WTC11 (cell line): ENCODE measurements around the gene RGS9BP. TPM values are rescaled to one million over a fixed set of nuclear protein-coding genes. Genes with fewer than 3 reads are reported as not detected.

ENCODE experiments used
- ATAC-seq: fragments of 200-7000 bp; cut with Tn5 transposase; 2 replicates; pipeline ENCODE4 v1.10.0; 2021; ENCODE audit warnings: mild to moderate bottlenecking, moderate library complexity
- CTCF ChIA-PET: fragments of 300-600 bp; sonication (Branson Sonifier 250); formaldehyde crosslinking; loops from one replicate; lab custom pipeline; 2021; ENCODE audit warnings: antibody characterized with exemption; lab: Charles Lee
- POLR2A ChIA-PET: fragments of 350-600 bp; sonication (Branson Sonifier 250); formaldehyde crosslinking; loops from one replicate; lab custom pipeline; 2021; ENCODE audit warnings: antibody characterized with exemption; lab: Charles Lee
- DNase-seq: peaks from one replicate; pipeline ENCODE4 v3.0.0; 2021; ENCODE audit warnings: low spot score
- H3K27ac Mint-ChIP-seq: 2 replicates; pipeline ENCODE4 v1.8.0; 2021; ENCODE audit warnings: mixed read lengths
- H3K27me3 Mint-ChIP-seq: 2 replicates; pipeline ENCODE4 v1.8.0; 2021; ENCODE audit warnings: low read depth, mild to moderate bottlenecking, moderate library complexity, mixed read lengths
- H3K36me3 Mint-ChIP-seq: 2 replicates; pipeline ENCODE4 v1.8.0; 2021; ENCODE audit warnings: mixed read lengths
- H3K4me1 Mint-ChIP-seq: 2 replicates; pipeline ENCODE4 v1.8.0; 2022; ENCODE audit warnings: mixed read lengths
- H3K4me3 Mint-ChIP-seq: 2 replicates; pipeline ENCODE4 v1.8.0; 2021; ENCODE audit warnings: mild to moderate bottlenecking, moderate library complexity, mixed read lengths
- H3K9me3 Mint-ChIP-seq: 2 replicates; pipeline ENCODE4 v1.8.0; 2021; ENCODE audit warnings: mixed read lengths
- EMX1 ChIP-seq: fragments of 250-450 bp; sonication (Bioruptor Pico); IDR thresholded peaks from 2 replicates; pipeline ENCODE4 v1.8.0; 2021; ENCODE audit warnings: mild to moderate bottlenecking
- FOXK1 ChIP-seq: sonication (generic); formaldehyde crosslinking; IDR thresholded peaks from 2 replicates; pipeline ENCODE4 v1.8.0; 2022; ENCODE audit warnings: mild to moderate bottlenecking, moderate library complexity, missing genetic modification reagents
- JUN ChIP-seq: sonication (generic); formaldehyde crosslinking; IDR thresholded peaks from 2 replicates; pipeline ENCODE4 v1.8.0; 2023; ENCODE audit warnings: mild to moderate bottlenecking, missing genetic modification reagents
- MAX ChIP-seq: sonication (generic); formaldehyde crosslinking; IDR thresholded peaks from 2 replicates; pipeline ENCODE4 v1.8.0; 2022; ENCODE audit warnings: mild to moderate bottlenecking, missing genetic modification reagents
- MYBL2 ChIP-seq: sonication (generic); formaldehyde crosslinking; IDR thresholded peaks from 2 replicates; pipeline ENCODE4 v1.8.1; 2023; ENCODE audit warnings: mild to moderate bottlenecking, moderate library complexity, missing genetic modification reagents
- NFYB ChIP-seq: sonication (generic); formaldehyde crosslinking; conservative IDR thresholded peaks from 2 replicates; pipeline ENCODE4 v1.8.0; 2022; ENCODE audit warnings: low read depth, missing genetic modification reagents
- PRDM15 ChIP-seq: sonication (generic); formaldehyde crosslinking; IDR thresholded peaks from 2 replicates; pipeline ENCODE4 v1.8.0; 2022; ENCODE audit warnings: missing genetic modification reagents
- SMAD4 ChIP-seq: sonication (generic); formaldehyde crosslinking; IDR thresholded peaks from 2 replicates; pipeline ENCODE4 v1.8.0; 2022; ENCODE audit warnings: mild to moderate bottlenecking, missing genetic modification reagents
- ZNF281 ChIP-seq: sonication (generic); formaldehyde crosslinking; IDR thresholded peaks from 2 replicates; pipeline ENCODE4 v1.8.0; 2023; ENCODE audit warnings: mild to moderate bottlenecking, missing genetic modification reagents
- ZNF396 ChIP-seq: fragments of 250-450 bp; sonication (Bioruptor Pico); IDR thresholded peaks from 2 replicates; pipeline ENCODE4 v1.8.0; 2021; ENCODE audit warnings: mild to moderate bottlenecking, moderate library complexity, borderline replicate concordance
- total RNA-seq: library from RNA; stranded (reverse); gene quantifications from 3 replicates; pipeline ENCODE4 v1.2.3, GENCODE V29; 2021
- TF ChIP-seq, protein P1 (sequence below): fragments of 250-450 bp; sonication (Bioruptor Pico); IDR thresholded peaks from 2 replicates; pipeline ENCODE4 v1.9.0; 2021; ENCODE audit warnings: mild to moderate bottlenecking
- TF ChIP-seq, protein P2 (sequence below): sonication (generic); formaldehyde crosslinking; IDR thresholded peaks from 2 replicates; pipeline ENCODE4 v1.8.1; 2022; ENCODE audit warnings: low read depth, missing genetic modification reagents, borderline replicate concordance
- TF ChIP-seq, protein P3 (sequence below): sonication (generic); formaldehyde crosslinking; IDR thresholded peaks from 2 replicates; pipeline ENCODE4 v1.8.1; 2022; ENCODE audit warnings: mild to moderate bottlenecking, missing genetic modification reagents, moderate library complexity, borderline replicate concordance
- TF ChIP-seq, protein P4 (sequence below): sonication (generic); formaldehyde crosslinking; conservative IDR thresholded peaks from 2 replicates; pipeline ENCODE4 v1.8.1; 2023; ENCODE audit warnings: mild to moderate bottlenecking, low read depth, missing genetic modification reagents, moderate library complexity
- TF ChIP-seq, protein P5 (sequence below): sonication (generic); formaldehyde crosslinking; IDR thresholded peaks from 2 replicates; pipeline ENCODE4 v1.8.1; 2023; ENCODE audit warnings: mild to moderate bottlenecking, missing genetic modification reagents, moderate library complexity
- TF ChIP-seq, protein P6 (sequence below): sonication (generic); formaldehyde crosslinking; IDR thresholded peaks from 2 replicates; pipeline ENCODE4 v1.8.0; 2022; ENCODE audit warnings: mild to moderate bottlenecking, missing genetic modification reagents
- TF ChIP-seq, protein P7 (sequence below): sonication (generic); formaldehyde crosslinking; IDR thresholded peaks from 2 replicates; pipeline ENCODE4 v1.8.1; 2023; ENCODE audit warnings: mild to moderate bottlenecking, missing genetic modification reagents

RGS9BP gene
- total RNA-seq, 1 experiment from 2014 or later = 0.24 TPM

DNA sequence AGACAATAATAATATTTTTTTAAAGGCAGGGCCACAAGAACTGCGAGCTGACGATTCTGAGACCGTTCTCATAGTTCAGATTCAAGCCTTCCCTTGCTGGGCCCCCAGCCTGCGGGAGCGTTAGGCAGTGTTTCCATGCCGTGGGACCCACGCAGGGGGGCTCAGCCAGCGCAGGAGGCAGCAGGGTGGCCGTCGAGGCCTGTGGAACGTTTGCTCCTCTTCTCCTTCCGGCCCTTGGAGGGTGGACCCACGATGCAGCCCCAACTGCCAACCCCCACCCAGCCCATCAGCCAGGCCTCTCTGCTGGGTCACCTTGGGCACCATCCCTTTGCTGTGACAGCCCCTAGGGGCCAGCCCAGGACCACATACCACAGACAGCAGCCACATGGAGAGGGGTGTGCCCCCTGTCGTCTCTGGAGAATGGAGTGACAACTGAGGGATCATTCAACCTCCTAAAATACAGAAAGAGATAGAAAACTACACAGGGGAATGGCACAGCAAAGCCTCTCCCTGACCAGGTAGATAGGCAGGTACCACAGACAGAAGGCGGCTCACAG is 47.9 kb upstream of the RGS9BP start:
- peaks cover 40% of the 10 kb centered on the region for H3K36me3 Mint-ChIP-seq
- no peaks in the 10 kb centered on the region for H3K4me1 Mint-ChIP-seq
- H3K9me3 Mint-ChIP-seq = no peaks in the 10 kb centered on the region
- no peak overlapping the region for H3K4me3 Mint-ChIP-seq
- H3K27ac Mint-ChIP-seq = no peak overlapping the region
- no peak for DNase-seq
- TF ChIP-seq ZNF396 (no peak), NFYB (CRISPR knock-in tag) (no peak), SMAD4 (CRISPR knock-in tag) (no peak), PRDM15 (CRISPR knock-in tag) (no peak), EMX1 (no peak), FOXK1 (CRISPR knock-in tag) (no peak), JUN (no peak), MYBL2 (CRISPR knock-in tag) (no peak), MAX (CRISPR knock-in tag) (no peak), ZNF281 (CRISPR knock-in tag) (no peak)
- TF ChIP-seq, protein P1, sequence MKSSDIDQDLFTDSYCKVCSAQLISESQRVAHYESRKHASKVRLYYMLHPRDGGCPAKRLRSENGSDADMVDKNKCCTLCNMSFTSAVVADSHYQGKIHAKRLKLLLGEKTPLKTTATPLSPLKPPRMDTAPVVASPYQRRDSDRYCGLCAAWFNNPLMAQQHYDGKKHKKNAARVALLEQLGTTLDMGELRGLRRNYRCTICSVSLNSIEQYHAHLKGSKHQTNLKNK (CRISPR knock-in tag) = no peak
- TF ChIP-seq, protein P2, sequence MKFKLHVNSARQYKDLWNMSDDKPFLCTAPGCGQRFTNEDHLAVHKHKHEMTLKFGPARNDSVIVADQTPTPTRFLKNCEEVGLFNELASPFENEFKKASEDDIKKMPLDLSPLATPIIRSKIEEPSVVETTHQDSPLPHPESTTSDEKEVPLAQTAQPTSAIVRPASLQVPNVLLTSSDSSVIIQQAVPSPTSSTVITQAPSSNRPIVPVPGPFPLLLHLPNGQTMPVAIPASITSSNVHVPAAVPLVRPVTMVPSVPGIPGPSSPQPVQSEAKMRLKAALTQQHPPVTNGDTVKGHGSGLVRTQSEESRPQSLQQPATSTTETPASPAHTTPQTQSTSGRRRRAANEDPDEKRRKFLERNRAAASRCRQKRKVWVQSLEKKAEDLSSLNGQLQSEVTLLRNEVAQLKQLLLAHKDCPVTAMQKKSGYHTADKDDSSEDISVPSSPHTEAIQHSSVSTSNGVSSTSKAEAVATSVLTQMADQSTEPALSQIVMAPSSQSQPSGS = no peak
- TF ChIP-seq, protein P3, sequence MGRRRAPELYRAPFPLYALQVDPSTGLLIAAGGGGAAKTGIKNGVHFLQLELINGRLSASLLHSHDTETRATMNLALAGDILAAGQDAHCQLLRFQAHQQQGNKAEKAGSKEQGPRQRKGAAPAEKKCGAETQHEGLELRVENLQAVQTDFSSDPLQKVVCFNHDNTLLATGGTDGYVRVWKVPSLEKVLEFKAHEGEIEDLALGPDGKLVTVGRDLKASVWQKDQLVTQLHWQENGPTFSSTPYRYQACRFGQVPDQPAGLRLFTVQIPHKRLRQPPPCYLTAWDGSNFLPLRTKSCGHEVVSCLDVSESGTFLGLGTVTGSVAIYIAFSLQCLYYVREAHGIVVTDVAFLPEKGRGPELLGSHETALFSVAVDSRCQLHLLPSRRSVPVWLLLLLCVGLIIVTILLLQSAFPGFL (CRISPR knock-in tag) = no peak
- TF ChIP-seq, protein P4, sequence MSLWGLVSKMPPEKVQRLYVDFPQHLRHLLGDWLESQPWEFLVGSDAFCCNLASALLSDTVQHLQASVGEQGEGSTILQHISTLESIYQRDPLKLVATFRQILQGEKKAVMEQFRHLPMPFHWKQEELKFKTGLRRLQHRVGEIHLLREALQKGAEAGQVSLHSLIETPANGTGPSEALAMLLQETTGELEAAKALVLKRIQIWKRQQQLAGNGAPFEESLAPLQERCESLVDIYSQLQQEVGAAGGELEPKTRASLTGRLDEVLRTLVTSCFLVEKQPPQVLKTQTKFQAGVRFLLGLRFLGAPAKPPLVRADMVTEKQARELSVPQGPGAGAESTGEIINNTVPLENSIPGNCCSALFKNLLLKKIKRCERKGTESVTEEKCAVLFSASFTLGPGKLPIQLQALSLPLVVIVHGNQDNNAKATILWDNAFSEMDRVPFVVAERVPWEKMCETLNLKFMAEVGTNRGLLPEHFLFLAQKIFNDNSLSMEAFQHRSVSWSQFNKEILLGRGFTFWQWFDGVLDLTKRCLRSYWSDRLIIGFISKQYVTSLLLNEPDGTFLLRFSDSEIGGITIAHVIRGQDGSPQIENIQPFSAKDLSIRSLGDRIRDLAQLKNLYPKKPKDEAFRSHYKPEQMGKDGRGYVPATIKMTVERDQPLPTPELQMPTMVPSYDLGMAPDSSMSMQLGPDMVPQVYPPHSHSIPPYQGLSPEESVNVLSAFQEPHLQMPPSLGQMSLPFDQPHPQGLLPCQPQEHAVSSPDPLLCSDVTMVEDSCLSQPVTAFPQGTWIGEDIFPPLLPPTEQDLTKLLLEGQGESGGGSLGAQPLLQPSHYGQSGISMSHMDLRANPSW (CRISPR knock-in tag) = no peak
- TF ChIP-seq, protein P5, sequence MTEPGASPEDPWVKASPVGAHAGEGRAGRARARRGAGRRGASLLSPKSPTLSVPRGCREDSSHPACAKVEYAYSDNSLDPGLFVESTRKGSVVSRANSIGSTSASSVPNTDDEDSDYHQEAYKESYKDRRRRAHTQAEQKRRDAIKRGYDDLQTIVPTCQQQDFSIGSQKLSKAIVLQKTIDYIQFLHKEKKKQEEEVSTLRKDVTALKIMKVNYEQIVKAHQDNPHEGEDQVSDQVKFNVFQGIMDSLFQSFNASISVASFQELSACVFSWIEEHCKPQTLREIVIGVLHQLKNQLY = no peak
- TF ChIP-seq, protein P6, sequence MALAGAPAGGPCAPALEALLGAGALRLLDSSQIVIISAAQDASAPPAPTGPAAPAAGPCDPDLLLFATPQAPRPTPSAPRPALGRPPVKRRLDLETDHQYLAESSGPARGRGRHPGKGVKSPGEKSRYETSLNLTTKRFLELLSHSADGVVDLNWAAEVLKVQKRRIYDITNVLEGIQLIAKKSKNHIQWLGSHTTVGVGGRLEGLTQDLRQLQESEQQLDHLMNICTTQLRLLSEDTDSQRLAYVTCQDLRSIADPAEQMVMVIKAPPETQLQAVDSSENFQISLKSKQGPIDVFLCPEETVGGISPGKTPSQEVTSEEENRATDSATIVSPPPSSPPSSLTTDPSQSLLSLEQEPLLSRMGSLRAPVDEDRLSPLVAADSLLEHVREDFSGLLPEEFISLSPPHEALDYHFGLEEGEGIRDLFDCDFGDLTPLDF (CRISPR knock-in tag) = no peak
- TF ChIP-seq, protein P7, sequence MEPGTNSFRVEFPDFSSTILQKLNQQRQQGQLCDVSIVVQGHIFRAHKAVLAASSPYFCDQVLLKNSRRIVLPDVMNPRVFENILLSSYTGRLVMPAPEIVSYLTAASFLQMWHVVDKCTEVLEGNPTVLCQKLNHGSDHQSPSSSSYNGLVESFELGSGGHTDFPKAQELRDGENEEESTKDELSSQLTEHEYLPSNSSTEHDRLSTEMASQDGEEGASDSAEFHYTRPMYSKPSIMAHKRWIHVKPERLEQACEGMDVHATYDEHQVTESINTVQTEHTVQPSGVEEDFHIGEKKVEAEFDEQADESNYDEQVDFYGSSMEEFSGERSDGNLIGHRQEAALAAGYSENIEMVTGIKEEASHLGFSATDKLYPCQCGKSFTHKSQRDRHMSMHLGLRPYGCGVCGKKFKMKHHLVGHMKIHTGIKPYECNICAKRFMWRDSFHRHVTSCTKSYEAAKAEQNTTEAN (CRISPR knock-in tag) = no peak
- ChIA-PET CTCF (no interaction called here), POLR2A (no interaction called here)
- ATAC-seq = no peak; the same call in 1 of the 2 replicates
- no peaks in the 10 kb centered on the region for H3K27me3 Mint-ChIP-seq
